Measurements from ENCODE around the gene GAK.

DNA sequence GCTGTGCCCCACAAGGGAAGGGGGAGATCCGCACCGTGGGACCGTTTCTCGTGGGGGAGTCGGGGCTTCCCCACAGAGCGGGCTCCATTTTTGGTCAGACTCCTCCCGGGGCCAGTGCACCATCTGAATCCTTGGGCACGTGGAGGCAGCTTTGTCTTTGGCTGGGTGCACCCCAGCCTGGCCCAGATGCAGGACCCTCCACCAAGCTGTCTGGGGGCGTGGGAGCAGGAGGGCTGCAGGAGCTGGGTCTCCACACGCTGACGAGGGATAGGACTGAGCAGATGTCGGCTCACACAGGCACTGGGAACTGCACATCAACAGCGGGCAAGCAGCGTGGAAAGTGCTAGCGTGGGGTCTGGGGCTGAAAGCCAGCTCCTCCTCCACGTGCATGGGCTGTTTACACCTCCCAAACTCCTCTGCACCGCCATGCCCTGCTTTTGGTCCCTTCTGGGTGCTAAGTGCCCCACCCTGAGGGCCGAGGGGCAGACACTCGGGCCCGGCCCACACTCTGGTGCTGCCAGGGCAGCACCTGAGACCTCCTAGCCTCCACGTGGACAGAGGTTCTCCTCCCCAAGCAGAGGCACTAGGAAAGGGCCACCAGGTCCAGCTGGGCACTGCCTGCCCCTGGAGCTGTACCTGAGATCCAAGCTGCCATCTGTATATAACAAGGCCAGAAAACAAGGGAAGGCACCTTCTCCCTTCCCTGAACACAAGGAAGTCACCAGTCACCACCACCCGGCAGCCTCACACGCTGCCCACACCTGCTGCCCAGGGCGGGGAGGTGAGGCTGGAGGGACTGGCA, 27.4 kb upstream of the GAK start:
- TF ChIP-seq CTCF (IDR thresholded peaks at IDR 0.05; ENCODE audit: poor library complexity, severe bottlenecking) (no peak), POLR2AphosphoS5 (IDR thresholded peaks at IDR 0.05) (no peak), EZH2 (IDR thresholded peaks at IDR 0.05; ENCODE audit: borderline replicate concordance, insufficient read depth, low read length, poor library complexity, severe bottlenecking) (no peak), REST (IDR thresholded peaks at IDR 0.05; ENCODE audit: borderline replicate concordance) (no peak), TAF1 (IDR thresholded peaks at IDR 0.05; ENCODE audit: low read depth) (no peak), EP300 (conservative IDR thresholded peaks at IDR 0.05; ENCODE audit: poor library complexity, severe bottlenecking) (no peak)
